Muscle of arm (tissue), 12 donors: Measurements from ENCODE around the gene DLX4. TPM values are rescaled to one million over a fixed set of nuclear protein-coding genes. Genes with fewer than 3 reads are reported as not detected.

ENCODE experiments used
- DNase-seq: peaks from one replicate; pipeline ENCODE4 v3.0.0-alpha.2; 2013
- polyA plus RNA-seq, 12 donors: library from polyadenylated mRNA; unstranded; fragments of 120-200 nt; gene quantifications; one replicate each; pipeline ENCODE4 v1.2.1, GENCODE V29; 2013; ENCODE audit not compliant: insufficient read length in 12 of 12

DLX4 gene
- polyA plus RNA-seq, 12 donors: 0.12 to 1.2 (median 0.38) TPM; not detected in 2

- DNase-seq: no peak
Observed at GRCh38 chr17:50009282-50009681, 40.3 kb downstream of the DLX4 start.

DNA sequence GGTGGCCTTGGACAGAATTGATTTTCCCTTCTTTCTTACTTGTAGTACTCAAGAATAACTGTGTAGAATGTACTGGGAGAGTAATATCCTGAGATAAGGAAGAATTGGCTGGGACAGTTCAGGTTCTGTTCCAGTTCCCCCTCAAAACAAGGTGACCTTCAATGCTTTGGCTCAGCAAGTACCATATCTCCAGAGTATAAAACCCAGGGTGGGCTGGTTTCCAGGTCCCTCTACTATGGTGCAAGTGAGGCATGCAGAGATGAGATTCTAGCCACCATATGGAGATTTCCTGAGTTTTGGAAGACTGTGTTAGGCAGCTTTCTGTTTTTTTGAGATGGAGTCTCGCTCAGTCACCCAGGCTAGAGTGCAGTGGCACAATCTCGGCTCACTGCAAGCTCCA lies 44.1 kb downstream of the DLX4 start:
- DNase-seq: no peak

DNA sequence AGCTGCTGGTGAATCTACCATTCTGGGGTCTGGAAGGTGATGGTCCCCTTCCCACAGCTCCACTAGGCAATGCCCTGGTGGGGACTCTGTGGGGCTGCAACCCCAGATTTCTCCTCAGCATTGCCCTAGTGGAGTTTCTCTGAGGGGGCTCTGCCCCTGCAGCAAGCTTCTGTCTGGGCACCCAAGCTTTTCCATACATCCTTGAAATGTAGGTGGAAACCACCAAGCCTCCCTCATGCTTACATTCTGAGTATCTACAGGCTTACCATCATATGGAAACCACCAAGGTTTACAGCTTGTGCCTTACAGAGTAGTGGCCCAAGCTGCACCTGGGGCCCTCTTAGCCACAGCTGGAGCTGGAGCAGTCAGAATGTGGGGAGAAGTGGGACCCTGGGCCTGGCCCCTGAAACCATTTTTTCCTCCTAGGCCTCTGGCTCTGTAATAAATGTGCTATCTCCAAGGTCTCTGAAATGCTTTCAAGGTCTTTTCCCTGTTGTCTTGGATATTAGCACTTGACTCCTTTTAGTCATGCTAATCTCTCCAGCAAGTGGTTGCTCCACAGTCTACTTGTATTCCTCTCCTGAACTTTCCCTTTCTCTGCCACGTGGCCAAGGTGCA lies 45.6 kb downstream of the DLX4 start:
- DNase-seq: no peak

DNA sequence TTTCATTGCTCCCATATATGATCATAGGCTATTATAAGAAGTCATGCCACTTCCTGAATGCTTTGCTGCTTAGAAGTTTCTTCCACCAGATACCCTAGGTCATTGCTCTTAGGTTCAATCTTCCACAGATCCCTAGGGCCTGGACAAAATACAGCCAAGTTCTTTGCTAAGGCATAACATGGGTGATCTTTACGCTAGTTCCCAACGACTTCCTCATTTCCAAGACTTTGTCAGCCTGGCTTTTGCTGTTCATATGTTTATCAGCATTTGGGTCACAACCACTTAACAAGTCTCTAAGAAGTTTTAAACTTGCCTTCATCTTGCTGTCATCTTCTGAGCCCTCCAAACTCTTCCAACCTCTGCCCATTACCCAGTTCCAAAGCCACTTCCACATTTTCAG lies 46.2 kb downstream of the DLX4 start:
- no peak for DNase-seq

DNA sequence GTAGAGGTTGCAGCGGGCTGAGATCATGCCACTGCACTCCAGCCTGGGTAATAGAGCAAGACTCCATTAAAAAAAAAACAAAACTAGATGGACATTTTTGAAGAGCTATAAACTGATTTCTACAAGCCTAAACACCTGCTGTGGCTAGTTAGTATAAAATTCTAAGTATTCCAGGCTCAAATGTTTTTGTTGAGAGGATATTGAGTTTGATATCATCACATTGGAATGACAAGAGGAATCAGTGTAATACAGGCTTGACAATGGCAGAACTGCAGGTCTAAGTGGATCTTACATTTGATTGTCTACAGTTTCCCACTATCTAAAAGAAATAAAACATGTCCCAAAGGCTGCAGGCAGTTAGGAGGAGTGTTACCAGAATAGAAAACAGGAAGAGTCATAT lies 49.9 kb downstream of the DLX4 start:
- no peak for DNase-seq

GRCh38 chr17:50020841-50021599 lies 52.0 kb downstream of the DLX4 start:
- no peak for DNase-seq

- no peak for DNase-seq
Observed at GRCh38 chr17:50021681-50022370, 52.8 kb downstream of the DLX4 start.

DNA sequence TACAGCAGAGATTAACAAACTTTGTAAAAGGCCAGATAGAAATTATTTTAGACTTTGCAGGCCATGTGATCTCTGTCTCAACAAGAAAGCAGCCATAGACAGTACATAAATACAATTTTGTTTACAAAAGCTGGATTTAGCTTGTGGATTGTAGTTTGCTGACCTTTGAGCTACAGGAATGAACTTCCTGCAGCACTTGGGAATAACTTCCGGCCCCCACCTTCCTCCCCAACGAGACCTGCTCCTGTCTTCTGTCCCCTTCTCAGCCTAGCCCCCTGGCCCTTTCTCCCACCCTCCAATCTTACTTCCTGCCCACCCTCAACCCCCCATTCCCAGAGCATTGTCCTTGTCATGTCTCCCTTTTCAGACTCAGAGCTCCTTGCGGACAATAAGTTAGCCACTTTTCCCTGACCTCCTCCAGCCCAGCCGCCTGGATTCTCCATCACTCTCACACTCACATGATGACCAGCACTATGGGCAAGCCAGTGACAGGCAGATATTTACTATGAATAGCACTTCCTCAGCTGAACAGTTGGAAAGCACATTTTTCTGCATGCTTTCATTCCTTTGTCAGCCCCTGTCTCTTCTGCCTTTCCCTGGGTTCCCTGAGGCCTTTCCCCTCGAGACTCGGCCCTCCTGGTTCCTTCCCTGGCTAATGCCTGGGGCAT lies 53.6 kb downstream of the DLX4 start:
- DNase-seq: no peak

GRCh38 chr17:50023520-50023919 lies 54.5 kb downstream of the DLX4 start:
- no peak for DNase-seq

Other genes starting within 250 kb of the DLX4 start
- gene FAM117A, start 205.1 kb upstream of the DLX4 start, polyA plus RNA-seq: 10 to 100 TPM in 11 of 12 donors, not detected in 1; 14.7 to 29.6 (median 19.3) TPM
- gene KAT7, start 180.5 kb upstream of the DLX4 start, polyA plus RNA-seq: 10 to 100 TPM in 11 of 12 donors, not detected in 1; 16.6 to 45.7 (median 31.2) TPM
- gene TAC4, start 121.1 kb upstream of the DLX4 start, polyA plus RNA-seq: 1 to 10 TPM in 9 of 12 donors, under 1 TPM in 1, not detected in 2; 0.88 to 4.1 (median 1.7) TPM
- 1 to 10 TPM in 2 of 12 donors, under 1 TPM in 3, not detected in 7; 0.09 to 6.3 (median 0.42) TPM for gene DLX3, start 26.0 kb downstream of the DLX4 start, polyA plus RNA-seq
- gene ITGA3, start 86.9 kb downstream of the DLX4 start, polyA plus RNA-seq: 10 to 100 TPM in 11 of 12 donors, not detected in 1; 16.5 to 44.0 (median 30.0) TPM
- gene PDK2, start 126.2 kb downstream of the DLX4 start, polyA plus RNA-seq: 100 to 1,000 TPM in 1 of 12 donors, 10 to 100 TPM in 10, not detected in 1; 43.9 to 100 (median 57.3) TPM
- 10 to 100 TPM in 1 of 12 donors, 1 to 10 TPM in 10, not detected in 1; 2.9 to 15.6 (median 3.9) TPM for gene SAMD14, start 161.0 kb downstream of the DLX4 start, polyA plus RNA-seq
- gene PPP1R9B, start 181.5 kb downstream of the DLX4 start, polyA plus RNA-seq: 10 to 100 TPM in 11 of 12 donors, not detected in 1; 29.5 to 70.3 (median 37.6) TPM
- gene SGCA, start 196.8 kb downstream of the DLX4 start, polyA plus RNA-seq: 100 to 1,000 TPM in 11 of 12 donors, not detected in 1; 116 to 379 (median 260) TPM
- gene COL1A1, start 232.4 kb downstream of the DLX4 start, polyA plus RNA-seq: over 10,000 TPM in 1 of 12 donors, 1,000 to 10,000 TPM in 11; 2,279 to 10,060 (median 4,381) TPM